Activated T-helper 1 cell treated with anti-CD3 and anti-CD28 coated beads, Interleukin-12 subunit alpha, Interleukin-12 subunit beta, Interleukin-2, Interleukin-4 antibody, amounts not matched to agents 30 ng/mL and 10 ng/mL and 1 ng/mL, durations not matched to agents 14 hours and 24 hours and 36 hours (primary cell): ENCODE data around the gene CNGA1. TPM values are rescaled to one million over a fixed set of nuclear protein-coding genes. Genes with fewer than 3 reads are reported as not detected.

Experiments used
- DNase-seq: peaks from one replicate; pipeline ENCODE4 v3.0.0; 2021; ENCODE audit warnings: low spot score
- H3K27ac Mint-ChIP-seq: one replicate; pipeline ENCODE4 v1.8.0; 2021; ENCODE audit warnings: mild to moderate bottlenecking, mixed read lengths
- H3K27me3 Mint-ChIP-seq: one replicate; pipeline ENCODE4 v1.8.0; 2022; ENCODE audit warnings: mild to moderate bottlenecking, moderate library complexity, mixed read lengths; ENCODE audit not compliant: insufficient read depth
- H3K36me3 Mint-ChIP-seq: one replicate; pipeline ENCODE4 v1.8.0; 2021; ENCODE audit warnings: low read depth, mixed read lengths
- H3K4me1 Mint-ChIP-seq: one replicate; pipeline ENCODE4 v1.8.0; 2021; ENCODE audit warnings: low read depth, mixed read lengths
- H3K4me3 Mint-ChIP-seq: one replicate; pipeline ENCODE4 v1.8.0; 2021; ENCODE audit warnings: mild to moderate bottlenecking, moderate library complexity, mixed read lengths
- H3K9me3 Mint-ChIP-seq: one replicate; pipeline ENCODE4 v1.8.0; 2021; ENCODE audit warnings: mixed read lengths
- intact Hi-C: fragments of 100-400 bp; cut with micrococcal nuclease; formaldehyde crosslinking; loops from one replicate; pipeline ENCODE4 v1.15.1; 2024
- total RNA-seq: library from RNA; stranded (reverse); gene quantifications from 2 replicates; pipeline ENCODE4 v1.2.3, GENCODE V29; 2022

CNGA1 gene
- not detected in 2 replicates for total RNA-seq

DNA sequence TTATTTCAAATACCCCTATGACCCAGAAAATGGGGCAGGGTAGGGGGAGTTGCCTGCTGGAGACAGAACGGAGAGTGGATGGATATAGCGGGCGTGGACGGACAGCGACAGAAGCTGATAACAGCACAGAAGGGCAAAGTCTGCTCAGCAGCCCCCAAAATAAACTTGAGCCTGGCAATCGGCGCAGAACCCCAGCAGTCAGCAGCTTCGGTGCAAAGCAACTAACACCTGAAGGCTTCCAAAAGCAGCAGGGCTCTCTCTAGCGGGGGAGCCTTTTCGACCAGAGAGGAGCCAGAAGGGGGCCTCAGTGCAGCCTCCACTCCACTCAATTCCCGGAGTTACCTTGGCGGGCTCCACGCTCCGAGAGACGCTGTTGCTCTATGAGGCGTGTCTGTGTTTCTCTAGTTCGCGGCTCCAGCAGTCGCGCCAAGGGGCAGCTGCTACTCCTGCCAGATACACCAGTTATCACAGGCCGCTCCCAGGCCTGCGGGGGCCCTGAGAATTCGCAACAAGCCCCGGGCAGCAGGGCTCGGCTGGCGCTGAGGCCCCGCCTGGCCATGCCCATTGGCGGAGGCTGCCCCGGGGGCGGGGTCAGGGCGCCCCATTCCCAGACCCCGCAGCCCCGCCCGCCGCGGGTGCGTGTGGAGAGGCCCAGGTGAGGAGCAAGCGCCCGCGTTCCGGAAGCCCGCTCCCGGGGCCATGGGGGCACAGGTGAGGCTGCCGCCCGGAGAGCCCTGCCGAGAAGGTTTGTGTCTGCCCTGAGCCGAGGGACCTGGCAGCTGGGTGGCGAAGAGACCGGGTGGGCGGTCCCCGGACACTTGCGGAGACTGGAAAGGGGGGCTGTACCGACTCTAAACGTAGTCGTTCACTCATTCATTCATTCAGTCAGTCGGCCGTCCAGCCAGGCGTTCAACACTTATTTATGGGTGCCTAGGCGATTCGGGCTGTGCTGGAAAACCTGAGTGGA is at the start of gene CNGA1, which contains the start of gene NIPAL1:
Gene CNGA1 (minus strand): TSS at position 541 of the 967 bp plus-strand sequence. CDS start 63,992 bp downstream, outside the sequence.
Gene NIPAL1 (plus strand): TSS at position 632 of the 967 bp plus-strand sequence. CDS start 68 bp downstream, at position 700.
- Mint-ChIP-seq H3K9me3 (peaks cover 5% of the 10 kb centered on the region), H3K4me3 (peak within 1 kb of the TSS; percentile 80), H3K36me3 (no peaks in the 10 kb centered on the region), H3K27ac (peak within 1 kb of the TSS; percentile 48), H3K4me1 (peaks cover 12% of the 10 kb centered on the region), H3K27me3 (peaks cover 28% of the 10 kb centered on the region)
- DNase-seq, result peak; percentile 51
- intact Hi-C loops, result loop anchor here (1.0 to 10.0 kb wide), 6 partner anchors 11 to 552 kb away; partner anchors contain the start of genes COMMD8, NFXL1 and TEC

DNA sequence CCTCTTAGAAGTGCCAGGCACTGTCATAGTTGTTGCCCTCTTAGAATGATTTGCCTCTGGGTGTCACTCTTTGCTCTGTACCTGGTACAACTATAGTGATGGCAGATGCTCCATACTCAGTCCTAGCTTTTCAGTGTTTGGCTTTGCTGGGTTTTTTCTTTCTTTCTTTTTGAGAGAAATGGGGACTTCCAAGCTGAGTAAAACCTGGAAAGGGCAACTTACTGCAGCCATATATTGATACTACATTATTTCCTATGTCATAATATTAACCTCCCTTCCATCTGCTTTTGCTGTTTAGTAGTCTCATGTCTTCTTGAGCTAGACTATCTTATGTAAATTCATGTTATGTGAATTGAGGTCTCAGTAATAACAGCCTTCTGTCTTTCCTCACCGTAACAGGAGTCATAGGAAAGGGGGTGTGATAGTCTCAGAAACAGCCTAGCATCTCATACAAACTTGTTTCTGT is 49.1 kb upstream of the CNGA1 start:
- peaks cover 35% of the 10 kb centered on the region for H3K36me3 Mint-ChIP-seq
- intact Hi-C loops, result loop anchor here (1.0 to 2.0 kb wide), 6 partner anchors 18 to 97 kb away; no protein-coding TSS in a partner anchor
- H3K4me3 Mint-ChIP-seq, result no peak overlapping the region
- H3K27ac Mint-ChIP-seq, result no peak overlapping the region
- peaks cover 12% of the 10 kb centered on the region for H3K9me3 Mint-ChIP-seq
- H3K27me3 Mint-ChIP-seq, result peaks cover 2% of the 10 kb centered on the region
- no peak for DNase-seq
- no peaks in the 10 kb centered on the region for H3K4me1 Mint-ChIP-seq

DNA sequence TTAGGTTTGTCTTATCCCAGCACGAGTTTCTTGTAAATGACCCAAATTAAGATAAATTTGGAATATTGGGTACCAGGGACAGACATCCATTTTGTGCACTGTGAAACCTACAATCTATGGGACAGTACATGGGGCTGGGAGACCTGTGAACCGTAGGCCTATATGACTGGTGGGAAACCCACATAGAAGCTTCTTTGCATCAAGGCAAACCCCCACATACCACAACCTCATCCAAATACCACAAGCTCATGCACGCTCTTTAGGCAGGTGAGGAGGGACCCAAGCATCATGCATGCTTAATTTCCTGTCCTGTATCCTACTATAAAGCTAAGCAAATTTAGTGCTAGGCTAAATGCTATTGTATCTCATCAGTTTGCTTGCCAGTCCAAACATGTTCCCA is 47.9 kb upstream of the CNGA1 start:
- intact Hi-C loops, result loop anchor here (2.0 kb wide), 1 partner anchor 22 kb away; no protein-coding TSS in a partner anchor
- Mint-ChIP-seq H3K27ac (no peak overlapping the region), H3K36me3 (peaks cover 30% of the 10 kb centered on the region), H3K4me1 (no peaks in the 10 kb centered on the region), H3K4me3 (no peak overlapping the region), H3K9me3 (peaks cover 23% of the 10 kb centered on the region), H3K27me3 (peaks cover 2% of the 10 kb centered on the region)
- DNase-seq, result no peak

DNA sequence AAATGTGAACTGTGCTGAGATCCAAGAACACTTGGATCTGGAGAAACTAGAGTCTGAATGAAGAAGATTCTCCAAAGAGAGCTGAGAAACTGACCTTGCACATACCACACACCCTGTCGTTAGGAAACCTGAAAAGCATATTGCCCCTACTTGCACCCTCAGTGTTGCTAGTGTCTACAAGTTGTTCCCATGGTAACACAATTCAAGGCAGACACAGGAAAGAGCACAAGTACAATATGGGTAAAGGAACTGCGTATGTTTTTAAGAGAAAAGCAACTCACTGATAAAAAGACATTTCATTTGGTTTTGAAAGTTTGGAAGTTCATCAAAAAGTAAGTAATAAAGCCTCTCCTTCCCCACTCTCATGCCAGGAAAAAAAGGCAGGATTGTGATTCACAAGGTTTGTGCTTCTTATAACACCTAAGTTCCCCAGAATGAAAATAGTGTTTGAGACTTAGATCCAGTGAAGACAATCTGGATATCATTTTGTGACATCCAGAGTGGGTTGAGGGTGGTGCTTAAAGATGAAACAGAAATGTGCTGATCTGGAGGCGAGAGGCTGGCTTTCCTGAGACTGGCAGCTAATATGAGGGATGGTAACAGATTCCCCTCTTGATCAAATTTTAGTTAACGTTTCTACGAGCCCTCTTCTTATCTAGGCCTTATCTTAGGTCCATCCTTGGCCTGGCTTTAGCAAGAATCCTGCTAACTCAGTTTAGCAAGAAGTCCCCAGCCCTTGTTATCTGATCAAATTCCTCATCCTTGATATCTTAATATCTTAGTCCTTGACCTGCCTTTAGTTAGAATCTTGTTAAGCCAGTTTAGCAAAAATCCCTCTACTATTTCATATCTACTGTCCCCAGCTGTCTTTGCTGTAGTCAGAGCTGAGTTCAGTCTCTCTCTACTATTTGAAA is 42.4 kb upstream of the CNGA1 start:
- H3K27me3 Mint-ChIP-seq, result peaks cover 2% of the 10 kb centered on the region
- peaks cover 30% of the 10 kb centered on the region for H3K9me3 Mint-ChIP-seq
- no peak for DNase-seq
- peaks cover 3% of the 10 kb centered on the region for H3K36me3 Mint-ChIP-seq
- H3K4me1 Mint-ChIP-seq, result no peaks in the 10 kb centered on the region
- H3K27ac Mint-ChIP-seq, result no peak overlapping the region
- no peak overlapping the region for H3K4me3 Mint-ChIP-seq
- intact Hi-C loops, result no loop called here

DNA sequence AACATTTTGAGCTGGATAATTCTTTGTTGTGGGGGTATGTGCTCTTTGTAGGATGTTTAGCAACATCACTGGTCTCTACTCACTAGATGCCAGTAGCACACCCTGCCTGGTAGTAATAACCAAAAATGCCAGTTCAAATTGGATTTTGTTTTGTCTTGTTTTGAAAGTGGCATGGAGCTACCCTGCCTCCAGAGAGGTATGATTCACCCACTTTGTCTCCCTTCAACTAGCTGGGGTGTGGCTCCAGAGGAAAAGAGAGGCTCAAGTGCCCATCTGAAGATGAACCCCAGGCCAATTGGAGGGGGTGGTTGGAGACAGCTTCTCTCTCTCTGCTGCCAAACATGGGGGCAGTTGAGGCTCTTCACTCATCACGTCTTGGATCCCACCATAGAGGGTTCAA is 34.6 kb upstream of the CNGA1 start:
- H3K4me3 Mint-ChIP-seq, result no peak overlapping the region
- no peak overlapping the region for H3K27ac Mint-ChIP-seq
- intact Hi-C loops, result no loop called here
- H3K9me3 Mint-ChIP-seq, result no peaks in the 10 kb centered on the region
- peaks cover 22% of the 10 kb centered on the region for H3K4me1 Mint-ChIP-seq
- H3K27me3 Mint-ChIP-seq, result peaks cover 41% of the 10 kb centered on the region
- DNase-seq, result no peak
- H3K36me3 Mint-ChIP-seq, result no peaks in the 10 kb centered on the region

DNA sequence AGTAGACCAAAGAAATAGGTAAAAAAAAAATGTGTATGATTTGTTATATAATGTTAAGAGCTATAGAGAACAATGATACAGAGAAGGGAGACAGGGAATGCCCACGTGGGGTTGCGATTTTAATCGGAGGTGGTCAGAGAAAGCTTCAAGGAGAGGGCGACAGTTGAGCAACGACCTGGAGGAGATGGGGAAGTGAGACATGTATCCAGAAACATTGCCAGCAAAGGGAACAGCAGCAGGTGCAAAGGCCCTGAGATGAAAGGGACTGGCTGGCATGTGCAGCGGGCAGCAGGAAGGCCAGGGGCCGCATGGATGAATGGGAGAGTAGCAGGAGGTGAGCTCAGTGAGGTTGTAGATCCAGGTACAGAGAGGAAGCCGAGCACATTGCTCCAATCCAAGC is 33.0 kb upstream of the CNGA1 start:
- Mint-ChIP-seq H3K36me3 (no peaks in the 10 kb centered on the region), H3K27me3 (peaks cover 53% of the 10 kb centered on the region), H3K27ac (no peak overlapping the region), H3K4me3 (no peak overlapping the region), H3K9me3 (no peaks in the 10 kb centered on the region), H3K4me1 (peaks cover 27% of the 10 kb centered on the region)
- intact Hi-C loops, result loop anchor here (5.0 to 10.0 kb wide), 2 partner anchors 137 to 625 kb away; partner anchors contain the start of gene NFXL1
- no peak for DNase-seq

DNA sequence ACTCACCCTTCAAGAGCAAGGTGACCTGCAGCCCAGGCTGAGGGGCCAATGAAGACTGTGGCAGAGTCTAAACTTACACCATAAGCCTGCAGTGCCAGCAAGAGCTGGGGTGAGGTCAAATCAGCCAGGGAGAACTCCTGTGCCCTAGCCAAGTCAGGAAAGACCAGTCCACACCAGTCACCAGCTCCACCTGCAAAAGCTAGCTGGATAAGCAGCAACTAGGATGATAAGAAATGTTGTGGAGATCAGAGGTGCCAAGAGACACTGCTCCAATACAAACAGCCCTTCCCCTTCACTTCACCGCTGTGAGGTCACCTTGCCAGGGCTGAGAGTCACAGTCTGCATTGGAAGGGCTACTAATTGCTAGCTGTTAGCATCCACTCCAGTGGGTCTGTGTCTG is 31.4 kb upstream of the CNGA1 start:
- Mint-ChIP-seq H3K4me3 (no peak overlapping the region), H3K27ac (no peak overlapping the region), H3K36me3 (no peaks in the 10 kb centered on the region), H3K27me3 (peaks cover 63% of the 10 kb centered on the region), H3K4me1 (peaks cover 31% of the 10 kb centered on the region), H3K9me3 (no peaks in the 10 kb centered on the region)
- no peak for DNase-seq
- intact Hi-C loops, result loop anchor here (1.0 to 10.0 kb wide), 5 partner anchors 12 to 627 kb away; partner anchors contain the start of gene NFXL1

DNA sequence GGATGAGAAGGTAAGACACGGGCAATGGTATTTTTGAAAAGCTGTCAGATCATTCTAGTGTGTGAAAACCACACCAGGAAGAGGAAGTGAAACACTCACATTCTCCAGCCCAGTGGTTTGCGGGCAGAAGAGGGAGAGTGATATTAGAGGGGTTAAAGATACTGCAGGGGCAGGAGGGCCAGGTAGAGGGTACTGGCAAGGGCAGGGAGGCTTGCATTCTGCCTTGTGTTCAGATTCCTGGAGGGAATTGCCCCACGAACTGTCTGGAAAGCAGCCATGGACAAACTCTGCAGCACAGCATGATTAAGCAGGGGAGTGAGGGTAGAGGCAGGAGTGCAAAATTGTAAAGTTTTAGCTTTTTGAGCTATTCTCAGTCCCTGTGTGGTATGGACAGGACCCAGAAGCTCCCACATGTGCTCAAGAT is 31.0 kb upstream of the CNGA1 start:
- intact Hi-C loops, result loop anchor here (1.0 to 10.0 kb wide), 5 partner anchors 11 to 627 kb away; partner anchors contain the start of gene NFXL1
- peak overlapping the region; percentile 44 for H3K4me3 Mint-ChIP-seq

DNA sequence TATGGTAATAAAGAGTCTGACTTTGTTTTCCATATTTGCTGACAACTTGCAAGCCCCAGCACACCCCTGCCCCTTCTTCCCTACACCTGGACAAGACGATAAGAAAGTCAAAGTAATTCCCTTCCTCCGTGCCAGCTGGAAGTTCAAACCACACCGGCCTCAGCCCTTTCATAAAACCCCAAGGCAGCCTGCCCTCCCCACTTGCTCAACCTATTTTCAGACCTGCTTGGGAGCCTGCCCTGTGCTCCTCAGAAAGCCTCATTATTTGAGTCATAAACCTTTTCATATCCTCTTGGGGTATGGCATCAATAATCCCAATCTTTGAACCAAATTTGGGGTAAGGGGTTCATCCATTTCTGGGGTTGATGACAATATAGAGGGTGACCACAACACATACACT is 29.6 kb upstream of the CNGA1 start:
- Mint-ChIP-seq H3K4me3 (no peak overlapping the region), H3K27ac (no peak overlapping the region), H3K9me3 (no peaks in the 10 kb centered on the region), H3K36me3 (no peaks in the 10 kb centered on the region), H3K27me3 (peaks cover 64% of the 10 kb centered on the region), H3K4me1 (peaks cover 44% of the 10 kb centered on the region)
- DNase-seq, result no peak
- intact Hi-C loops, result loop anchor here (5.0 to 10.0 kb wide), 2 partner anchors 134 to 629 kb away; partner anchors contain the start of gene NFXL1

More for the DNA sequence above, 31.0 kb upstream of the CNGA1 start:
- Mint-ChIP-seq H3K36me3 (no peaks in the 10 kb centered on the region), H3K27me3 (peaks cover 63% of the 10 kb centered on the region), H3K27ac (peak overlapping the region; percentile 10), H3K4me1 (peaks cover 35% of the 10 kb centered on the region), H3K9me3 (no peaks in the 10 kb centered on the region)
- peak; percentile 55 for DNase-seq

DNA sequence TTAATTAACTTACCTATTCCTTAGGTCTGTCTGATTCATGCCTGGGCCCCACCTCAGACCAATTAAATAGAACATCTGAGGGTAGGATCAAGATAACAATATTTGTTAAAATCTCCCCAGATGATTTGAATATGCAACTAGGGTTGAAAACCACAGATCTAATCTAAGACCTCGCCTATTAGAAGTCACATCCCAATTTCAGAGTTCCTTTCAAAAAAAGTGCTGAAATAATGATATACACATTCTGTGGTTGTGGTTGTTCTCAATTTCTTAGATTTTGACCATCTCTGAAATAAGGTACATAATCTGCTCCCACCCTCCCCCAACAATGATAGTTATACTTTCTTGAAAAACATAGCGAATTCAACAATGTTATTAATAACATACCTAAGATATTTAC is 27.8 kb upstream of the CNGA1 start:
- H3K4me1 Mint-ChIP-seq, result peaks cover 44% of the 10 kb centered on the region
- no peaks in the 10 kb centered on the region for H3K36me3 Mint-ChIP-seq
- intact Hi-C loops, result loop anchor here (10.0 kb wide), 1 partner anchor 631 kb away; no protein-coding TSS in a partner anchor
- H3K27ac Mint-ChIP-seq, result no peak overlapping the region
- no peak overlapping the region for H3K4me3 Mint-ChIP-seq
- H3K27me3 Mint-ChIP-seq, result peaks cover 49% of the 10 kb centered on the region
- no peak for DNase-seq
- H3K9me3 Mint-ChIP-seq, result no peaks in the 10 kb centered on the region

DNA sequence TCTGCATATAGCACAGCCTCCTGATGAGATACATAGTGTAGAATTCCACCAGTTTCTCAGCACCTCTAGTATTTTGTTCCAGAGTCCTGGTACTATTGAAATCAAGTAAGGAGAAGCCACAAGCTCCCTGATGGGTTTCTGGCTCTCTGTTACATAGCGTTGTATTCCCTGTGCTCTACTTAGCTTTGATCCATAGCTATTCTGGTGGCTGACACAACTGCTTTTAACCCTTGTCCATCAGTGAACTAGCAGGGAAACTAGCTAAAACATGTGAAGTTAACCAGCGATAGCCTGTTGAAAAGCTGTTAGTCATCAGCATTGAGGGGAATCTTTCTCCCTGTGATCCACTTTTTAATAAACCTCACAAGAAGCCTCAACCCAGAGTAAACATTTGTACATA is 27.0 kb upstream of the CNGA1 start:
- Mint-ChIP-seq H3K4me3 (no peak overlapping the region), H3K27me3 (peaks cover 41% of the 10 kb centered on the region), H3K4me1 (peaks cover 44% of the 10 kb centered on the region), H3K27ac (no peak overlapping the region), H3K9me3 (no peaks in the 10 kb centered on the region), H3K36me3 (no peaks in the 10 kb centered on the region)
- intact Hi-C loops, result loop anchor here (10.0 kb wide), 1 partner anchor 631 kb away; no protein-coding TSS in a partner anchor
- no peak for DNase-seq

DNA sequence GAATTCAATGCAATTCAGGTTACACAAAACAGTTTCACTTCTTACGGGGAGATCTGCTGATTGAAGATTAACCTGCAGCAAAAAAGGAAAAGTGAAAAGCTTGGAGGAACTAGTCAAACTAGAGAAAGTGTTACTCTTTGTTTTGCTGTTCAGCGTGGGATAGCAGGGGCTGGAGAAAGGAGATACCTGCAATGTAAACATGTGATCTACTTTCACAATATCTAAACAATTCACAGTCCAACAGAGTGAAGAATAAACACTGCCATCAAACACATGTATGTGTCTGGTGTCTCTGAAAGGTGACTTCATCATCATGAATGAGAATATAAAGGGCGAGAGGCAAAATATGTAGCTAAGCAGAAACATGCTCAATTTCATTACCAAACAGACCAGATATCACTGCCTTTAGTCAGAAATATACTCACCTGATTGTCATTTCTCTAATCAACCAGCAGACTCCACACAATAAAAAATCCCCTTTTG is 26.5 kb upstream of the CNGA1 start:
- no peak for DNase-seq
- Mint-ChIP-seq H3K4me1 (peaks cover 40% of the 10 kb centered on the region), H3K27ac (no peak overlapping the region), H3K9me3 (no peaks in the 10 kb centered on the region), H3K36me3 (no peaks in the 10 kb centered on the region), H3K4me3 (no peak overlapping the region), H3K27me3 (peaks cover 41% of the 10 kb centered on the region)
- intact Hi-C loops, result loop anchor here (10.0 kb wide), 1 partner anchor 632 kb away; no protein-coding TSS in a partner anchor
